Panc1 (cell line): ENCODE results near the gene TLDC2. TPM values are rescaled to one million over a fixed set of nuclear protein-coding genes. Genes with fewer than 3 reads are reported as not detected.

ENCODE experiments used
- ATAC-seq: fragments of 200-7000 bp; cut with Tn5 transposase; 2 replicates; pipeline ENCODE4 v1.9.1; 2020; ENCODE audit warnings: mild to moderate bottlenecking, moderate library complexity
- BruUV-seq: library from RNA; stranded (reverse); fragments of 400-500 nt; replicated peaks from 2 replicates; lab custom pipeline; 2021; lab: Mats Ljungman, UMichigan
- CTCF ChIA-PET: fragments of 300-600 bp; sonication (Branson Sonifier 250); formaldehyde crosslinking; loops from one replicate; lab custom pipeline; 2022; ENCODE audit warnings: antibody characterized with exemption; lab: Charles Lee
- POLR2A ChIA-PET: fragments of 300-600 bp; sonication (Branson Sonifier 250); formaldehyde crosslinking; loops from one replicate; lab custom pipeline; 2022; ENCODE audit warnings: antibody characterized with exemption; lab: Charles Lee
- DNase-seq: peaks from one replicate; pipeline ENCODE4 v3.0.0-alpha.2; 2010; ENCODE audit warnings: low read depth, low spot score
- H3K27ac ChIP-seq: 2 replicates; pipeline ENCODE4 v1.5.1; 2011; ENCODE audit warnings: mild to moderate bottlenecking, low read length, inconsistent platforms
- H3K27me3 ChIP-seq: fragments of 200-500 bp; sonication (Bioruptor generic); 2 replicates; pipeline ENCODE4 v1.6.0; 2014; ENCODE audit warnings: low read length, inconsistent platforms; ENCODE audit not compliant: control insufficient read depth, insufficient read depth
- H3K36me3 ChIP-seq: fragments of 200-500 bp; sonication (Bioruptor generic); 2 replicates; pipeline ENCODE4 v1.5.1; 2014; ENCODE audit warnings: inconsistent platforms, mild to moderate bottlenecking, low read length, moderate library complexity; ENCODE audit not compliant: control insufficient read depth, insufficient read depth
- H3K4me1 ChIP-seq: 2 replicates; pipeline ENCODE4 v1.5.1; 2011; ENCODE audit warnings: inconsistent platforms, mild to moderate bottlenecking, low read length, moderate library complexity; ENCODE audit not compliant: control insufficient read depth, insufficient read depth
- H3K4me3 ChIP-seq, 2 experiments: 2 replicates each; pipeline ENCODE4 v1.5.1; 2011 to 2012; ENCODE audit warnings: low read depth in 2 of 2, low read length in 2 of 2, mild to moderate bottlenecking in 2 of 2, inconsistent platforms in 1 of 2, moderate library complexity in 1 of 2
- H3K9me3 ChIP-seq: fragments of 200-500 bp; sonication (Bioruptor generic); 2 replicates; pipeline ENCODE4 v1.5.1; 2014; ENCODE audit warnings: low read depth, mild to moderate bottlenecking, inconsistent platforms, low read length, moderate library complexity; ENCODE audit not compliant: control insufficient read depth, insufficient read depth
- CTCF ChIP-seq: fragments of 450-650 bp; IDR thresholded peaks from 2 replicates; pipeline ENCODE4 v1.5.1; 2017; ENCODE audit warnings: mild to moderate bottlenecking
- POLR2AphosphoS5 ChIP-seq: IDR thresholded peaks from 2 replicates; pipeline ENCODE4 v1.6.1; 2012; ENCODE audit warnings: mild to moderate bottlenecking, low read depth, low read length, moderate library complexity
- SIN3A ChIP-seq: IDR thresholded peaks from 2 replicates; pipeline ENCODE4 v1.6.1; 2012; ENCODE audit warnings: low read depth, mild to moderate bottlenecking, low read length, moderate library complexity, borderline replicate concordance; ENCODE audit not compliant: insufficient read depth
- TCF7L2 ChIP-seq: IDR thresholded peaks from 2 replicates; pipeline ENCODE4 v1.6.1; 2011; ENCODE audit warnings: mild to moderate bottlenecking, low read depth, low read length, inconsistent platforms
- in situ Hi-C: cut with HindIII; loops from 2 replicates; pipeline ENCODE4 v1.10.0; 2016; ENCODE audit warnings: low sequenced_read_pairs, low pct_unique_long_range_greater_than_20kb
- intact Hi-C: fragments of 100-400 bp; cut with micrococcal nuclease; formaldehyde crosslinking; loops from one replicate; pipeline ENCODE4 v1.10.0; 2022; ENCODE audit not compliant: unreplicated experiment
- total RNA-seq: library from RNA; stranded (reverse); gene quantifications from one replicate; pipeline ENCODE4 v1.2.1, GENCODE V29; 2021; ENCODE audit not compliant: unreplicated experiment
- TF ChIP-seq, protein P1 (sequence below), 2 experiments: IDR thresholded peaks; 2 replicates each; pipeline ENCODE4 v1.6.1; 2011 to 2012; ENCODE audit warnings: low read depth in 2 of 2, control low read depth in 1 of 2, low read length in 1 of 2, mild to moderate bottlenecking in 1 of 2, moderate library complexity in 1 of 2; ENCODE audit not compliant: insufficient read depth in 1 of 2

TLDC2 gene
- total RNA-seq, 1 experiment from 2014 or later = not detected

- ChIA-PET CTCF (interaction anchor here (0.7 to 1.0 kb wide), 3 partner anchors 69 to 223 kb away, joined by 4 to 5 read pairs (median 5); no protein-coding TSS in a partner anchor), POLR2A (no interaction called here)
- BruUV-seq = no TSS peak
- Histone ChIP-seq H3K9me3 (no peaks in the 10 kb centered on the region), H3K36me3 (no peaks in the 10 kb centered on the region), H3K27ac (no peak overlapping the region), H3K4me1 (no peaks in the 10 kb centered on the region; the same call in 1 of the 2 replicates), H3K27me3 (no peaks in the 10 kb centered on the region), H3K4me3 (no peak overlapping the region)
- DNase-seq = no peak
- ATAC-seq = no peak
- intact Hi-C loops = no loop called here
- in situ Hi-C loops = no loop called here
- TF ChIP-seq SIN3A (no peak), TCF7L2 (no peak), POLR2AphosphoS5 (no peak), CTCF (no peak)
- TF ChIP-seq, protein P1, sequence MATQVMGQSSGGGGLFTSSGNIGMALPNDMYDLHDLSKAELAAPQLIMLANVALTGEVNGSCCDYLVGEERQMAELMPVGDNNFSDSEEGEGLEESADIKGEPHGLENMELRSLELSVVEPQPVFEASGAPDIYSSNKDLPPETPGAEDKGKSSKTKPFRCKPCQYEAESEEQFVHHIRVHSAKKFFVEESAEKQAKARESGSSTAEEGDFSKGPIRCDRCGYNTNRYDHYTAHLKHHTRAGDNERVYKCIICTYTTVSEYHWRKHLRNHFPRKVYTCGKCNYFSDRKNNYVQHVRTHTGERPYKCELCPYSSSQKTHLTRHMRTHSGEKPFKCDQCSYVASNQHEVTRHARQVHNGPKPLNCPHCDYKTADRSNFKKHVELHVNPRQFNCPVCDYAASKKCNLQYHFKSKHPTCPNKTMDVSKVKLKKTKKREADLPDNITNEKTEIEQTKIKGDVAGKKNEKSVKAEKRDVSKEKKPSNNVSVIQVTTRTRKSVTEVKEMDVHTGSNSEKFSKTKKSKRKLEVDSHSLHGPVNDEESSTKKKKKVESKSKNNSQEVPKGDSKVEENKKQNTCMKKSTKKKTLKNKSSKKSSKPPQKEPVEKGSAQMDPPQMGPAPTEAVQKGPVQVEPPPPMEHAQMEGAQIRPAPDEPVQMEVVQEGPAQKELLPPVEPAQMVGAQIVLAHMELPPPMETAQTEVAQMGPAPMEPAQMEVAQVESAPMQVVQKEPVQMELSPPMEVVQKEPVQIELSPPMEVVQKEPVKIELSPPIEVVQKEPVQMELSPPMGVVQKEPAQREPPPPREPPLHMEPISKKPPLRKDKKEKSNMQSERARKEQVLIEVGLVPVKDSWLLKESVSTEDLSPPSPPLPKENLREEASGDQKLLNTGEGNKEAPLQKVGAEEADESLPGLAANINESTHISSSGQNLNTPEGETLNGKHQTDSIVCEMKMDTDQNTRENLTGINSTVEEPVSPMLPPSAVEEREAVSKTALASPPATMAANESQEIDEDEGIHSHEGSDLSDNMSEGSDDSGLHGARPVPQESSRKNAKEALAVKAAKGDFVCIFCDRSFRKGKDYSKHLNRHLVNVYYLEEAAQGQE (IDR thresholded peaks at IDR 0.05; ENCODE audit: insufficient read depth in 1 of 2, low read depth in 2 of 2, low read length in 1 of 2) = no peak
Observed at GRCh38 chr20:36888880-36889516, 13.1 kb downstream of the TLDC2 start.

- H3K36me3 ChIP-seq = no peaks in the 10 kb centered on the region
- in situ Hi-C loops = no loop called here
- no peak overlapping the region for H3K27ac ChIP-seq
- H3K4me1 ChIP-seq = no peaks in the 10 kb centered on the region; the same call in 1 of the 2 replicates
- TF ChIP-seq POLR2AphosphoS5 = no peak
- TF ChIP-seq, protein P1 (IDR thresholded peaks at IDR 0.05; ENCODE audit: insufficient read depth in 1 of 2, low read depth in 2 of 2, low read length in 1 of 2) = no peak
- TF ChIP-seq TCF7L2 = no peak
- no peak for TF ChIP-seq SIN3A
- no peak for TF ChIP-seq CTCF
- ChIA-PET POLR2A (no interaction called here), CTCF (interaction anchor here (0.7 kb wide), 1 partner anchor 95 kb away, joined by 3 read pairs; no protein-coding TSS in a partner anchor)
- DNase-seq (no peak), ATAC-seq (no peak)
- no peaks in the 10 kb centered on the region for H3K9me3 ChIP-seq
- no TSS peak for BruUV-seq
- intact Hi-C loops = no loop called here
- H3K27me3 ChIP-seq = no peaks in the 10 kb centered on the region
- no peak overlapping the region for H3K4me3 ChIP-seq
Observed at GRCh38 chr20:36890586-36890985, 14.6 kb downstream of the TLDC2 start.
